A673 (cell line): Measurements from ENCODE around the gene DIPK1C. TPM values are rescaled to one million over a fixed set of nuclear protein-coding genes. Genes with fewer than 3 reads are reported as not detected.
"Not testable (repeated sequence)": the region's sequence is repeated elsewhere in the genome, so short reads cannot be mapped to it uniquely, and the experiment has no call there.

ENCODE experiments used
- BruUV-seq: library from RNA; stranded (reverse); fragments of 400-500 nt; replicated peaks from 2 replicates; lab custom pipeline; 2021; lab: Mats Ljungman, UMichigan
- CTCF ChIA-PET: fragments of 300-600 bp; sonication (Branson Sonifier 250); formaldehyde crosslinking; loops from one replicate; lab custom pipeline; 2022; ENCODE audit warnings: antibody characterized with exemption; lab: Charles Lee
- POLR2A ChIA-PET: fragments of 300-600 bp; sonication (Branson Sonifier 250); formaldehyde crosslinking; loops from one replicate; lab custom pipeline; 2022; ENCODE audit warnings: antibody characterized with exemption; ENCODE audit not compliant: low non-redundant PET; lab: Charles Lee
- DNase-seq: peaks from one replicate; pipeline ENCODE4 v3.0.0-alpha.2; 2015; ENCODE audit warnings: low spot score
- H3K27ac ChIP-seq: fragments of 200-600 bp; sonication (generic); 2 replicates; pipeline ENCODE4 v1.5.1; 2016; ENCODE audit warnings: mixed run types, low read depth, mild to moderate bottlenecking, mixed read lengths, antibody characterized with exemption, low read length; ENCODE audit not compliant: poor library complexity, severe bottlenecking
- H3K27me3 ChIP-seq: fragments of 200-600 bp; sonication (generic); replicated peaks from 2 replicates; pipeline ENCODE4 v1.6.1; 2017; ENCODE audit warnings: mixed run types, low read depth, mild to moderate bottlenecking, mixed read lengths, antibody characterized with exemption, low read length; ENCODE audit not compliant: insufficient read depth, poor library complexity
- H3K36me3 ChIP-seq: fragments of 200-600 bp; sonication (generic); 2 replicates; pipeline ENCODE4 v1.6.1; 2016; ENCODE audit warnings: mixed run types, mild to moderate bottlenecking, mixed read lengths, antibody characterized with exemption, low read length; ENCODE audit not compliant: insufficient read depth, poor library complexity, severe bottlenecking
- H3K4me1 ChIP-seq: fragments of 200-600 bp; sonication (generic); 2 replicates; pipeline ENCODE4 v1.6.1; 2017; ENCODE audit warnings: mixed run types, mild to moderate bottlenecking, mixed read lengths, antibody characterized with exemption, low read length; ENCODE audit not compliant: insufficient read depth, poor library complexity, severe bottlenecking
- H3K4me3 ChIP-seq: fragments of 200-600 bp; sonication (generic); 2 replicates; pipeline ENCODE4 v1.5.1; 2016; ENCODE audit warnings: low read depth, mixed run types, mild to moderate bottlenecking, mixed read lengths, low read length; ENCODE audit not compliant: poor library complexity, severe bottlenecking
- H3K9me3 ChIP-seq: fragments of 200-600 bp; sonication (generic); 2 replicates; pipeline ENCODE4 v1.6.1; 2016; ENCODE audit warnings: mixed run types, low read depth, mild to moderate bottlenecking, mixed read lengths, antibody characterized with exemption, low read length; ENCODE audit not compliant: poor library complexity, severe bottlenecking
- EZH2 ChIP-seq: fragments of 200-600 bp; sonication (generic); IDR thresholded peaks from 2 replicates; pipeline ENCODE4 v1.6.1; 2017; ENCODE audit warnings: borderline replicate concordance, low read depth, mild to moderate bottlenecking, mixed read lengths, antibody characterized with exemption, low read length; ENCODE audit not compliant: poor library complexity, severe bottlenecking
- intact Hi-C: fragments of 100-400 bp; cut with micrococcal nuclease; formaldehyde crosslinking; loops from one replicate; pipeline ENCODE4 v1.10.0; 2022; ENCODE audit not compliant: unreplicated experiment
- total RNA-seq: library from RNA; stranded (reverse); gene quantifications from 2 replicates; pipeline ENCODE4 v1.2.3, GENCODE V29; 2021
- TF ChIP-seq, protein P1 (sequence below): fragments of 300-800, 200-600 bp; sonication (generic); conservative IDR thresholded peaks from 2 replicates; pipeline ENCODE4 v1.5.1; 2017; ENCODE audit warnings: low read depth, mild to moderate bottlenecking, antibody characterized with exemption, low read length, moderate library complexity, mixed read lengths

The DIPK1C gene
- total RNA-seq, 1 experiment from 2014 or later = not detected

GRCh38 chr18:74503137-74503536, 46.0 kb upstream of the DIPK1C start:
- no TSS peak for BruUV-seq
- intact Hi-C loops = no loop called here
- Histone ChIP-seq H3K27ac (no peak overlapping the region), H3K36me3 (peaks cover 22% of the 10 kb centered on the region), H3K4me3 (no peak overlapping the region), H3K9me3 (no peaks in the 10 kb centered on the region), H3K27me3 (no peaks in the 10 kb centered on the region), H3K4me1 (peaks cover 5% of the 10 kb centered on the region)
- CTCF ChIA-PET = no interaction called here
- TF ChIP-seq, protein P1, sequence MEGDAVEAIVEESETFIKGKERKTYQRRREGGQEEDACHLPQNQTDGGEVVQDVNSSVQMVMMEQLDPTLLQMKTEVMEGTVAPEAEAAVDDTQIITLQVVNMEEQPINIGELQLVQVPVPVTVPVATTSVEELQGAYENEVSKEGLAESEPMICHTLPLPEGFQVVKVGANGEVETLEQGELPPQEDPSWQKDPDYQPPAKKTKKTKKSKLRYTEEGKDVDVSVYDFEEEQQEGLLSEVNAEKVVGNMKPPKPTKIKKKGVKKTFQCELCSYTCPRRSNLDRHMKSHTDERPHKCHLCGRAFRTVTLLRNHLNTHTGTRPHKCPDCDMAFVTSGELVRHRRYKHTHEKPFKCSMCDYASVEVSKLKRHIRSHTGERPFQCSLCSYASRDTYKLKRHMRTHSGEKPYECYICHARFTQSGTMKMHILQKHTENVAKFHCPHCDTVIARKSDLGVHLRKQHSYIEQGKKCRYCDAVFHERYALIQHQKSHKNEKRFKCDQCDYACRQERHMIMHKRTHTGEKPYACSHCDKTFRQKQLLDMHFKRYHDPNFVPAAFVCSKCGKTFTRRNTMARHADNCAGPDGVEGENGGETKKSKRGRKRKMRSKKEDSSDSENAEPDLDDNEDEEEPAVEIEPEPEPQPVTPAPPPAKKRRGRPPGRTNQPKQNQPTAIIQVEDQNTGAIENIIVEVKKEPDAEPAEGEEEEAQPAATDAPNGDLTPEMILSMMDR = no peak
- no peak for TF ChIP-seq EZH2
- POLR2A ChIA-PET = no interaction called here
- DNase-seq = no peak

GRCh38 chr18:74501386-74501785, 44.3 kb upstream of the DIPK1C start:
- POLR2A ChIA-PET = no interaction called here
- TF ChIP-seq, protein P1 = no peak
- no peak for TF ChIP-seq EZH2
- no peaks in the 10 kb centered on the region for H3K27me3 ChIP-seq
- intact Hi-C loops = no loop called here
- peaks cover 8% of the 10 kb centered on the region for H3K4me1 ChIP-seq
- peaks cover 16% of the 10 kb centered on the region for H3K36me3 ChIP-seq
- H3K9me3 ChIP-seq = no peaks in the 10 kb centered on the region
- DNase-seq = no peak
- H3K27ac ChIP-seq = no peak overlapping the region
- H3K4me3 ChIP-seq = no peak overlapping the region
- no TSS peak for BruUV-seq
- CTCF ChIA-PET = no interaction called here

DNA sequence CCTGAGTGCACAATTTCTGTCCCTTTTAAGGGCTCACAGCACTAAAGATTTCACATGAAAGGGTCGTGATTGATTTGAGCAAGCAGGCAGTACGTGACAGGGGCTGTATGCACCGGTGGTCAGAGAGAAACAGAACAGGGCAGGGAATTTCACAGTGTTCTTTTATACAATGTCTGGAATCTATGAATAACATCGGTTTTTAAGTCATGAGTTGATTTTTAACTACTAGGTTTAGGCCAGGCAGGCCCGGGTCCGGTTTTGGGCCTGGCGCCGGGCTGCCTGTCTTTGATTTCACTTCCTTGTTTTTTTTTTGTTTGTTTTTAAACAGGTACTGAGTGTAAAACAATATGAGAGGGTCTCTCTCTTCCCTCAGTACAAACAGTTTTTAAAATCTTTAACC, 43.7 kb upstream of the DIPK1C start:
- BruUV-seq, CTCF ChIA-PET: not testable (repeated sequence)
- peaks cover 16% of the 10 kb centered on the region for H3K36me3 ChIP-seq

DNA sequence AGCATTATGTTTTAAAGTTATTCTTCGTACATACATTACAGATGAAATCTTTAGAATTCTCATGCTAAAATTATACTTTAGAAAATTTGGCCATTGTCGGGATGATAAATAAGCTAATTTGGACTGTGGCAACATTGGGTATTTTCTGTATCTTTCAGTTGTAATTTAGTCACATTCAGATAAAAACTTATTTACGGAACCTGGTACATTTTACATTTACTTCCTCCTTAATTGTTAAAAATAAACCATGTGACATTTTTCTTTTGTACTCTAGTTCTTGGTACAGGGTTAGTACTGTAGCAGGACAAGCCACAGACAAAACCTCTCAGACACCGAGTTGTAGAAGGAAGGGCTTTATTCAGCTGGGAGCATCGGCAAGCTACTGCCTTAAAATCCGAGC, 43.3 kb upstream of the DIPK1C start:
- ChIA-PET CTCF (no interaction called here), POLR2A (no interaction called here)
- no TSS peak for BruUV-seq
- TF ChIP-seq, protein P1 = no peak
- no peak for TF ChIP-seq EZH2
- intact Hi-C loops = no loop called here
- peaks cover 16% of the 10 kb centered on the region for H3K36me3 ChIP-seq
- H3K4me3 ChIP-seq = no peak overlapping the region
- H3K27me3 ChIP-seq = no peaks in the 10 kb centered on the region
- no peak for DNase-seq
- no peaks in the 10 kb centered on the region for H3K9me3 ChIP-seq
- no peak overlapping the region for H3K27ac ChIP-seq
- peaks cover 8% of the 10 kb centered on the region for H3K4me1 ChIP-seq

More for the DNA sequence above, 43.7 kb upstream of the DIPK1C start:
- POLR2A ChIA-PET, H3K4me1 ChIP-seq, H3K27ac ChIP-seq, DNase-seq, intact Hi-C loops, H3K9me3 ChIP-seq, H3K4me3 ChIP-seq, H3K27me3 ChIP-seq: not testable (repeated sequence)
